ENCODE data around the gene CRACDL.

Gene CRACDL

GRCh38 chr2:98799375-98800329 lies 136.4 kb downstream of the CRACDL start:
- TF ChIP-seq FOXM1 (IDR thresholded peaks at IDR 0.05; ENCODE audit: borderline replicate concordance, low read depth) (no peak), EP300 (IDR thresholded peaks at IDR 0.05; ENCODE audit: borderline replicate concordance) (no peak), EGR1 (IDR thresholded peaks at IDR 0.05) (no peak), MAX (IDR thresholded peaks at IDR 0.05) (no peak), NFIC (IDR thresholded peaks at IDR 0.05) (no peak)

GRCh38 chr2:98796775-98797544 lies 139.1 kb downstream of the CRACDL start:
- no peak for TF ChIP-seq CREB1 (IDR thresholded peaks at IDR 0.05; ENCODE audit: low read depth)
- no peak for TF ChIP-seq EGR1 (IDR thresholded peaks at IDR 0.05)
- no peak for TF ChIP-seq YY1 (IDR thresholded peaks at IDR 0.05; ENCODE audit: low read depth)
- TF ChIP-seq NFIC (IDR thresholded peaks at IDR 0.05) = no peak
- TF ChIP-seq ZBTB7A (IDR thresholded peaks at IDR 0.05; ENCODE audit: low read depth) = no peak
- TF ChIP-seq RAD21 (IDR thresholded peaks at IDR 0.05; ENCODE audit: low read depth) = no peak
- TF ChIP-seq CEBPB (IDR thresholded peaks at IDR 0.05) = no peak
- TF ChIP-seq TCF12 (IDR thresholded peaks at IDR 0.05; ENCODE audit: low read depth) = no peak
- no peak for TF ChIP-seq EP300 (IDR thresholded peaks at IDR 0.05; ENCODE audit: borderline replicate concordance)
- TF ChIP-seq TAF1 (IDR thresholded peaks at IDR 0.05; ENCODE audit: low read depth) = no peak
- no peak for TF ChIP-seq REST (IDR thresholded peaks at IDR 0.05; ENCODE audit: low read depth)
- no peak for TF ChIP-seq MAX (IDR thresholded peaks at IDR 0.05)
- TF ChIP-seq FOXM1 (IDR thresholded peaks at IDR 0.05; ENCODE audit: borderline replicate concordance, low read depth) = no peak
- no peak for TF ChIP-seq USF1 (IDR thresholded peaks at IDR 0.05)
- no peak for TF ChIP-seq TEAD4 (IDR thresholded peaks at IDR 0.05)

- TF ChIP-seq USF1 (IDR thresholded peaks at IDR 0.05) (no peak), CREB1 (IDR thresholded peaks at IDR 0.05; ENCODE audit: low read depth) (no peak), CEBPB (IDR thresholded peaks at IDR 0.05) (no peak), NFIC (IDR thresholded peaks at IDR 0.05) (no peak), RAD21 (IDR thresholded peaks at IDR 0.05; ENCODE audit: low read depth) (no peak), YY1 (IDR thresholded peaks at IDR 0.05; ENCODE audit: low read depth) (no peak)
These were observed 139.9 kb downstream of the CRACDL start for GRCh38 chr2:98795891-98796676.

GRCh38 chr2:98793897-98794830 lies 141.9 kb downstream of the CRACDL start:
- no peak for TF ChIP-seq YY1 (IDR thresholded peaks at IDR 0.05; ENCODE audit: low read depth)
- TF ChIP-seq FOXM1 (IDR thresholded peaks at IDR 0.05; ENCODE audit: borderline replicate concordance, low read depth) = no peak
- TF ChIP-seq TCF12 (IDR thresholded peaks at IDR 0.05; ENCODE audit: low read depth) = no peak
- no peak for TF ChIP-seq TAF1 (IDR thresholded peaks at IDR 0.05; ENCODE audit: low read depth)
- no peak for TF ChIP-seq REST (IDR thresholded peaks at IDR 0.05; ENCODE audit: low read depth)
- no peak for TF ChIP-seq CEBPB (IDR thresholded peaks at IDR 0.05)
- TF ChIP-seq NFIC (IDR thresholded peaks at IDR 0.05) = no peak
- TF ChIP-seq USF1 (IDR thresholded peaks at IDR 0.05) = no peak
- TF ChIP-seq RAD21 (IDR thresholded peaks at IDR 0.05; ENCODE audit: low read depth) = no peak
- no peak for TF ChIP-seq MAX (IDR thresholded peaks at IDR 0.05)
- no peak for TF ChIP-seq TEAD4 (IDR thresholded peaks at IDR 0.05)
- TF ChIP-seq ZBTB7A (IDR thresholded peaks at IDR 0.05; ENCODE audit: low read depth) = no peak
- TF ChIP-seq EGR1 (IDR thresholded peaks at IDR 0.05) = no peak
- no peak for TF ChIP-seq EP300 (IDR thresholded peaks at IDR 0.05; ENCODE audit: borderline replicate concordance)
- no peak for TF ChIP-seq CREB1 (IDR thresholded peaks at IDR 0.05; ENCODE audit: low read depth)
